Ectodermal cell (in vitro differentiated cells): ENCODE measurements around the gene ZNF414.
A peak's percentile ranks its signal among the peaks of the same experiment; 100 is the strongest.

Experiments used
- H3K27ac ChIP-seq: 2 replicates; pipeline ENCODE4 v1.7.0; 2013; ENCODE audit warnings: mild to moderate bottlenecking, low read depth, low read length; ENCODE audit not compliant: insufficient read depth, poor library complexity, severe bottlenecking
- H3K27me3 ChIP-seq: 2 replicates; pipeline ENCODE4 v1.7.0; 2013; ENCODE audit warnings: mild to moderate bottlenecking, low read length; ENCODE audit not compliant: insufficient read depth, control insufficient read depth, poor library complexity, severe bottlenecking
- H3K36me3 ChIP-seq: one replicate; pipeline ENCODE4 v1.7.0; 2013; ENCODE audit warnings: low read length; ENCODE audit not compliant: control insufficient read depth, insufficient read depth
- H3K4me1 ChIP-seq: one replicate; pipeline ENCODE4 v1.7.0; 2013; ENCODE audit warnings: low read length; ENCODE audit not compliant: control insufficient read depth, insufficient read depth
- H3K4me3 ChIP-seq: 2 replicates; pipeline ENCODE4 v1.7.0; 2013; ENCODE audit warnings: low read depth, low read length, control low read depth; ENCODE audit not compliant: insufficient read depth
- H3K9me3 ChIP-seq: 2 replicates; pipeline ENCODE4 v1.7.0; 2013; ENCODE audit warnings: mild to moderate bottlenecking, low read length, moderate library complexity; ENCODE audit not compliant: control insufficient read depth
- WGBS, 2 experiments: methylation state at CpG; one replicate each; pipeline ENCODE4 v1.1.7; 2013; ENCODE audit warnings: missing lambda C conversion rate in 2 of 2; 5-methylcytosine and 5-hydroxymethylcytosine counted together

ZNF414 gene

GRCh38 chr19:8539621-8540149 is 25.7 kb upstream of the ZNF414 start:
- Histone ChIP-seq H3K27me3 (no peaks in the 10 kb centered on the region), H3K27ac (no peak overlapping the region), H3K36me3 (no peaks in the 10 kb centered on the region), H3K4me3 (no peak overlapping the region), H3K9me3 (no peaks in the 10 kb centered on the region), H3K4me1 (no peaks in the 10 kb centered on the region)
- 94 to 96% methylated on average over 12 of the region's 12 CpGs for WGBS, 2 experiments

- no peaks in the 10 kb centered on the region for H3K9me3 ChIP-seq
- H3K36me3 ChIP-seq = no peaks in the 10 kb centered on the region
- H3K27me3 ChIP-seq = no peaks in the 10 kb centered on the region
- H3K27ac ChIP-seq = no peak overlapping the region
- H3K4me1 ChIP-seq = no peaks in the 10 kb centered on the region
- 93 to 98% methylated on average over 3 of the region's 3 CpGs for WGBS, 2 experiments
- H3K4me3 ChIP-seq = no peak overlapping the region
Measured at GRCh38 chr19:8537099-8537498, 23.1 kb upstream of the ZNF414 start.

GRCh38 chr19:8536282-8536681 is 22.3 kb upstream of the ZNF414 start:
- Histone ChIP-seq H3K9me3 (no peaks in the 10 kb centered on the region), H3K36me3 (no peaks in the 10 kb centered on the region), H3K27ac (no peak overlapping the region), H3K4me3 (no peak overlapping the region), H3K27me3 (no peaks in the 10 kb centered on the region), H3K4me1 (no peaks in the 10 kb centered on the region)
- WGBS, 2 experiments = 93% methylated on average over 22 of the region's 22 CpGs

GRCh38 chr19:8532225-8532624 is 18.3 kb upstream of the ZNF414 start:
- 93% methylated on average over 2 of the region's 2 CpGs for WGBS, 2 experiments
- H3K4me3 ChIP-seq = no peak overlapping the region
- H3K27ac ChIP-seq = no peak overlapping the region
- no peaks in the 10 kb centered on the region for H3K36me3 ChIP-seq
- no peaks in the 10 kb centered on the region for H3K4me1 ChIP-seq
- no peaks in the 10 kb centered on the region for H3K27me3 ChIP-seq
- H3K9me3 ChIP-seq = no peaks in the 10 kb centered on the region

GRCh38 chr19:8531470-8531869 is 17.5 kb upstream of the ZNF414 start:
- H3K27ac ChIP-seq = no peak overlapping the region
- peaks cover 3% of the 10 kb centered on the region for H3K4me1 ChIP-seq
- H3K4me3 ChIP-seq = no peak overlapping the region
- WGBS, 2 experiments = 96 to 97% methylated on average over 7 of the region's 7 CpGs
- H3K36me3 ChIP-seq = no peaks in the 10 kb centered on the region
- H3K27me3 ChIP-seq = no peaks in the 10 kb centered on the region
- H3K9me3 ChIP-seq = no peaks in the 10 kb centered on the region

- Histone ChIP-seq H3K4me3 (no peak overlapping the region), H3K27ac (no peak overlapping the region), H3K9me3 (no peaks in the 10 kb centered on the region), H3K4me1 (peaks cover 3% of the 10 kb centered on the region), H3K27me3 (no peaks in the 10 kb centered on the region), H3K36me3 (no peaks in the 10 kb centered on the region)
- 93% methylated on average over 35 of the region's 35 CpGs for WGBS, 2 experiments
Measured at GRCh38 chr19:8530061-8530679, 16.2 kb upstream of the ZNF414 start.

GRCh38 chr19:8529369-8530006 is 15.5 kb upstream of the ZNF414 start:
- peaks cover 3% of the 10 kb centered on the region for H3K4me1 ChIP-seq
- H3K9me3 ChIP-seq = no peaks in the 10 kb centered on the region
- H3K27ac ChIP-seq = no peak overlapping the region
- H3K4me3 ChIP-seq = no peak overlapping the region
- H3K36me3 ChIP-seq = no peaks in the 10 kb centered on the region
- H3K27me3 ChIP-seq = no peaks in the 10 kb centered on the region
- 91 to 93% methylated on average over 4 of the region's 4 CpGs for WGBS, 2 experiments

GRCh38 chr19:8528500-8528899 is 14.5 kb upstream of the ZNF414 start:
- Histone ChIP-seq H3K4me1 (peaks cover 3% of the 10 kb centered on the region), H3K9me3 (no peaks in the 10 kb centered on the region), H3K27me3 (no peaks in the 10 kb centered on the region), H3K4me3 (no peak overlapping the region), H3K36me3 (no peaks in the 10 kb centered on the region), H3K27ac (no peak overlapping the region)
- WGBS, 2 experiments = 94 to 95% methylated on average over 3 of the region's 4 CpGs

- 4 to 5% methylated on average over 57 of the region's 57 CpGs for WGBS, 2 experiments
- Histone ChIP-seq H3K4me3 (peak overlapping the region; percentile 87), H3K36me3 (no peaks in the 10 kb centered on the region), H3K4me1 (peaks cover 3% of the 10 kb centered on the region), H3K9me3 (no peaks in the 10 kb centered on the region), H3K27ac (peak overlapping the region; percentile 97), H3K27me3 (no peaks in the 10 kb centered on the region)
Measured at GRCh38 chr19:8526345-8527091, 12.6 kb upstream of the ZNF414 start.

- no peaks in the 10 kb centered on the region for H3K9me3 ChIP-seq
- H3K27ac ChIP-seq = peak overlapping the region; percentile 51
- no peaks in the 10 kb centered on the region for H3K36me3 ChIP-seq
- no peaks in the 10 kb centered on the region for H3K27me3 ChIP-seq
- 1% methylated on average over 15 of the region's 15 CpGs for whole genome bisulfite sequencing, 2 experiments
- no peak overlapping the region for H3K4me3 ChIP-seq
- peaks cover 3% of the 10 kb centered on the region for H3K4me1 ChIP-seq
Measured at GRCh38 chr19:8525401-8525684, 11.4 kb upstream of the ZNF414 start.
